Endometrium (tissue), 2 donors: ENCODE data around the gene REM2.
"Not testable (repeated sequence)": the region's sequence is repeated elsewhere in the genome, so short reads cannot be mapped to it uniquely, and the experiment has no call there.

Source experiments
- FAIRE-seq: peaks from 2 replicates; lab custom pipeline; 2012; peaks lifted over from hg19 to GRCh38; lab: Jason Lieb, UNC
- donor health status: control.
- donor health status: control.

Gene REM2

DNA sequence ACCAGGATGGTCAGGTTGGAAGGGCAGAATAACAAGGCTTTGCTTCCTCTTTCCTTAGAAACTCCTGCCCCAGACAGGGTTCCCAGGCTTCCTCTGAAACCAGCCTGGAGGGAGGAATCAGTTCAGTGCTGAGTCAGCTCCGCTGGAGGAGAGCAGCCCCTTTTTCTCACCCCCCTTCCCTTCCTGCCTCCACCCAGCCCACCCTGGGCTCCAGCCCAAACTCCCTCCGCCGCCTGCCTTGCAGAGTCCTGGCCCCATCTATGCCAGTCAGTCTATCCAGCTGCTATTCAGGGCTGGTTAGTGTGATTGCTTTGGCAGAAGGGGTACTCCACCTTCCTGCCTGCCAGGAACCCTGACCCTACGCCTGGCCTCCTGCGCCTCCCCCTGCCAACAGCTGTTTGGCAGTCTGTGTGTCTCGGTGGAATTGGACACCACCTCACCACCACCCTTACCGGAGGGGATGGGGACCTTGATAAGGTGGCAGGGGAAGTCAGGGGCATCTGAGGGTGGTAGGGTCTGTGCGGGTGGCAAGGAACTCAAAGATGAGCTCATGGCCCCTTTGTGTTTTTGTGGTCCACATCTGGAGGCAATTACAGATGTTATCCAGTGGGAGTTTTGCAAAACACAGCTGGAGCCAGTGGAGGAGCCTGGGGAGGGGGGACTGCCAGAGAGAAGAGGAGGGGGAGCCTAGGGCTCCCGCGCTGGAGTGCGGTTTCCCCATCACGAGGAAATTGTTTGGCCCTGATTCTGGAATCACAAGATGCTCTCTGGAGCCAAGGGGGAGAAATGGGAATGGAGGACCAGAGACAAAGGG is 34.5 kb upstream of the REM2 start:
- peak; percentile 92 for FAIRE-seq

- no peak for FAIRE-seq
These were observed 33.7 kb upstream of the REM2 start for GRCh38 chr14:22849212-22849819.

DNA sequence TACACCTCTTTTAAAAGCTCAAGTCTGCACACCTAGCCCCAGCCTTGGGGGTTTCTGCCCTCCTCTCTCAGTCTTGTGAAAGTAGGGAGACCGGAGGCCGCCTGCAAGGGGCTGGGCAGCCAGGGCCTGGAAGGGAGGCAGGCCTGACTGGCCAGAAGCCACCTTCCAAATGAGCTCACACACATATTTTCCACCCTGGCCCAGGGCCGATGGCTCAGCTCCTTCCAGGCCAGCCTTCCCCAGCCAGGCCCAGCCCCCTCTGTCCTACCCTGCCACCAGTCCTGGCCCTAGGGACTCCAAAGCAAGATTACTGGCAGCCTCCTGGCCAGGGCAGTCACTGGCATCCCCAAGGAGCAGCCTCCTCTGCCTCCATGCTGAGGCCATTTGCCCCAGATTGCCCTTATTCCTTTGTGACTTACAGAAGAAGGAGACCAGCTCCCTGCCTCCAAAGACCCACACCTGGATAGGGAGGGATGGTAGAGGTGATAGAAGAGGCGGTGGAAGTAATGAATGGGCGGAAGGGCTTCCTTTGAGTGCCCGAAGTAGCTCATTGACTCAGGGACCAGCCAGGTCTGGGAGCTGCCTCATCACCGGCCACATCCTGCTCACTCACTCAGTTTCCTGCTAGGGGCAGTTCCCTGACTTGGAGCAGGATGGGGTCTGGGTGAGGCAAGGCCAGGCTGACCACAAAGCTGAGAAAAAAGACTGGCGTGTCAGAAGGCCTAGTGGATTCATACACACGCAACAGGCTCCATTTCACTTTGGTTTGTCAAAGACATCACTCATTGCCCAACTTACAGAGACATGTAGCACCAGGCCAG is 31.9 kb upstream of the REM2 start:
- FAIRE-seq: no peak

GRCh38 chr14:22852178-22852577 is 30.8 kb upstream of the REM2 start:
- not testable (repeated sequence) for FAIRE-seq

DNA sequence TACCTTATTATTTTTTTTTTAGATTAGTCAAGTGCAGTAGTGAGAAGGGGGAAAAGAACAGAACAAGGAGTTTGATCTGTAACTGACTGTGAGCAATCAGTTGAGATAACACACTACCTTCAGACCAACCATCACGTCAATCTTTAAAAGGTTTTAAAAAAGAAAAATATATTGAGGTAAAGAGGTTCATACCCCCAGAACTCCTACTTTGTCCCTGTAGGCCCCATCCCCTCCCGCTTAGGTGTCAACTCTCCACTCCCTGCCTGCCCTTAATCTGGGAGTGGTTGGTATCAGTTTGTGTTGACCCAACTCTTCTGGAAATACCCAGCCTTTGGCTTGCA is 30.5 kb upstream of the REM2 start:
- no peak for FAIRE-seq

DNA sequence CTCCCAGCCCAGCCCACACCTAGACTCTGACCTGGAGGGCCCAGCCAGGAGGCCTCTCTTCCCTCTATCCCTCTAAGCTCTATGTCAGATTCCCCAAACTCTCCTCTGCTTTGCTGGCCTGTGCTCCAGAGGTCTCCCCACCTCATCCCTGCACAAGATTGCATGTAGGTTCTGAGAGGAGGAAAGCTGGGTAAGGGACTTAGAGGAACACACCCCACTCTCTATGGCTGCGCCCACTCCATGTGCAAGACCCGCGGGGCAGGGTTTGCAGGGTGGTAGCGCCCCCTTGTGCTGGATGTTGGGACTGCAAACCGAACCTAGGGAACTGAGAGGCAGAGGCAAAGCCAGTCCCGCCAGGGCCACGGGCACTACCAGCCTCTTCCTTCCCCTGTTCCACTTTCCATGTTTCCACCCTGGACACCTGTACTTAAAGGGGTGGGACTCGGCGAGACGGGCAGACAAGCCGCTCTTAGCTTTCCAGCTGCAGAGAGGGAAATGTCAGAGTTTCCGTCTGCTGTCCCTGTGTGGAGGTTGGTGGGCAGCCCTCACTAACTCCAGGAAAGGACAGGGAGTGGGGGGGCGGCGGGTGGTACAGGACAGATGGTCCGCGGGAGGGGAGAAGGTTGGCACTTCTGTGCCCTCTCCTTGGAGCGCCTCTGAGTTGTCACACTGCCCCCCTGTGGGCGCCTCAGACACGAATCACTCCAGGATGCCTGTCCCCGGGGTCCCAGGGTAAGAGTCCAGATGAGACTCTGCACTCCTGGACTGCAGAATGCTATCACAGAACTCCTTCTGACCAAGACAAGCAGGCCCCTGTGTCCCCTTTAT is 29.9 kb upstream of the REM2 start:
- FAIRE-seq: no peak

- FAIRE-seq: not testable (repeated sequence)
These were observed 28.7 kb upstream of the REM2 start for GRCh38 chr14:22854296-22854695.

- FAIRE-seq: no peak
These were observed 27.9 kb upstream of the REM2 start for GRCh38 chr14:22854963-22855724.

GRCh38 chr14:22856428-22856827 is 26.6 kb upstream of the REM2 start:
- FAIRE-seq: no peak

- not testable (repeated sequence) for FAIRE-seq
These were observed 22.6 kb upstream of the REM2 start for GRCh38 chr14:22860377-22860776.

DNA sequence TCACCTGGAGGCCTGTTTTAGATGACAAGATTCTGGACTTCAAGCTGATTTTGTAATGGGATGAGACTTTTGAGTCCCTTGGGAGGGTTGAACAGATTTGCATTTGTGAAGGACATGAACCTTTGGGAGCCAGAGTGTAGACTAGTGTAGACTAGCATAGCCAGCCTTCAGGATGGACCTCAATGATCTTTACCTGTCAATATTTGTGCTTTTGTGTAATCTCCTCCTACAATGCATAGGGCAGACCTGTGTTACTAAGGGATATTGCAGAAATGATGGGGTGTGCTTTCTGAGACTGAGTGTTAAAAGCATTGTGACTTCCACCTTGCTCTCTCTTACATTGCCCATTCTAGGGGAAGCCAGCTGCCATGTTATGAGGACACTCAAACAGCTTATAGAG is 21.4 kb upstream of the REM2 start:
- FAIRE-seq: no peak

DNA sequence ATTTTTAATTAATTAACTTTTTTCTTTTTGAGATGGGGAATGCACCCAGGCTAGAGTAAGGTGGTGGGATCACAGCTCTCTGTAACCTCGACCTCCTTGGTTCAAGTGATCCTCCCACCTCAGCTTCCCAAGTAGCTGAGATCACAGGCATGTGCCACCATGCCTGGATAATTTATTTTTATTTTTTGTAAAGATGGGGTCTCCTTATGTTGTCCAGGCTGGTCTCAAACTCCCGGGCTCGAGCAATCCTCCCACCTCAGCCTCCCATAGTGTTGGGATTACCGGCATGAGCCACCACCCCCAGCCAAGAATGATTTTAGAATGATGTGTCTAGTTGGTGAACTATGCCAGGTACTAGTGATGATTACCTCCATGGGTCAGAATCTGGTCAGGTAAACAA is 18.0 kb upstream of the REM2 start:
- FAIRE-seq: no peak

DNA sequence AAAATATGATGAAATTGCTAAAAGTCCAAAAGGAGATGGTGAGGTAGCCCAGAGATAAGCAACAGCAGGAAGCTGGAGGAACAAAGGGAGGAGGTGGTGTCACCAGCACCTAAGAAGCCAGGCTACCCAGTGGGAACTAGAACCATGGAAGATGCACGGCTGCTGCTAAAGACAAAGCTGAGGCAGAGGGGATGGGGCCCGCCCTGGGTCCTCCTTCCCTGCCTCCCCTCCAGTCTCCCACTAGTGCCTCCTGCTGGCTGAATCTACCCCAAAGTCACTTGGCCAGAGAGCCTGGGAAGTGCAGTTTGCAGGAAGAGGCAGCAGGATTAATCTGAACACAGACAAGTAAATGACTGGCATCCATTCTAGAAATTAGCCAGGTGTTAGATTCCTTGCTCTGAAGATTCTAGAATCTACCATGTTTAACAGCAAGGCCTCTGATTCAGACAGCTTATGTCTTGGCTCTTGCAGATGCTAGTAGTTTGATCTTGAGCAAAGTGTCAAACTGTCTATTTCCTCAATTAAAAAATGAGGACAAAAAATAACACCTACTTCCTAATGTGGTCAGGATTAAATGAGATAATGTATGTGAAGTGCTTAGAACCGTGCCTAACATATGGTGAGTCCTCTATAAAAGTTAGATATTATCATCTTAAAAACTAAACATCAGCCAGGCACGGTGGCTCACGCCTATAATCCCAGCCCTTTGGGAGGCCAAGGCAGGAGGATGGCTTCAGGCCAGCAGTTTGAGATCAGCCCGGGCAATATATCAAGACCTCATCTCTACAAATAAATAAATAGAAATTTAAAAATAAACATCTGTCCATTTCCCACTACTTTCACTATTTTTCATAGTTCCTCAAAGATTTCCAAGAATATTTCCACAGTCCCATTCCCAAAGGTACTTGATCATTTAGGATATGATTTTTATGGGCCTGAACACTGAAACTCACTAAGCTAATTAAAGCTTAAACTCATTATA is 17.3 kb upstream of the REM2 start:
- FAIRE-seq: no peak

GRCh38 chr14:22866874-22867273 is 16.1 kb upstream of the REM2 start:
- no peak for FAIRE-seq

GRCh38 chr14:22870811-22871223 is 12.2 kb upstream of the REM2 start:
- FAIRE-seq: no peak

- FAIRE-seq: no peak
These were observed 11.6 kb upstream of the REM2 start, which contains the start of gene LRP10 for GRCh38 chr14:22871224-22872032. Gene LRP10, plus strand, starts transcription at chr14:22871740. Its CDS starts 564 bp downstream, at chr14:22872304.

DNA sequence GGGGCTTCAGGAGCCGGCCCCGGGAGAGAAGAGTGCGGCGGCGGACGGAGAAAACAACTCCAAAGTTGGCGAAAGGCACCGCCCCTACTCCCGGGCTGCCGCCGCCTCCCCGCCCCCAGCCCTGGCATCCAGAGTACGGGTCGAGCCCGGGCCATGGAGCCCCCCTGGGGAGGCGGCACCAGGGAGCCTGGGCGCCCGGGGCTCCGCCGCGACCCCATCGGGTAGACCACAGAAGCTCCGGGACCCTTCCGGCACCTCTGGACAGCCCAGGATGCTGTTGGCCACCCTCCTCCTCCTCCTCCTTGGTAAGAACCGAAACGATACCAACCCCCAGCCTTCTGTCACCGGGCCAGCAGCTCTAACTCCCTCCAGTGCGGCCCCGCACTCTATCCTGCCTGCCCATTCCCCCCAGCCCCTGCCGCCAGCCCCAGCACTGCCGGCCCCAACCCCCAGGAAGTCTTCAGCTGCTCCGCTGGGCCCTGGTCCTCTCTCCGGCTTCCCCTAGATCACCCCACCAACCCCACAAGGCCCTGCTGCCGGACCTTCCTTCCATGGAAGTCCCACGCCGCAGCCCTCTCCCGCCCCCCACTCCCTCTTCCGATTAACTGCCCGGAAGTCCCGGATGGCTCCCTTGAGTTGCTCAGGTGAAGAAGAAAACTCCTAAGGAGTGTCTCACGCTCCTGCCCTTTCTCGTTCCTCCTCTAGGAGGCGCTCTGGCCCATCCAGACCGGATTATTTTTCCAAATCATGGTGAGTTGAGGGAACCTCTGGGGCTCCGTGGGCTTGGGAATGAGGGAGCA is 10.8 kb upstream of the REM2 start:
- no peak for FAIRE-seq

- FAIRE-seq: no peak
These were observed 10.0 kb upstream of the REM2 start for GRCh38 chr14:22872833-22873520.
